ENCODE data around the gene RGS18. TPM values are rescaled to one million over a fixed set of nuclear protein-coding genes. Genes with fewer than 3 reads are reported as not detected.
"Not testable (repeated sequence)": the region's sequence is repeated elsewhere in the genome, so short reads cannot be mapped to it uniquely, and the experiment has no call there.

The RGS18 gene
- polyA plus RNA-seq, 3 donors, result 0.21 to 11.2 (median 2.4) TPM

DNA sequence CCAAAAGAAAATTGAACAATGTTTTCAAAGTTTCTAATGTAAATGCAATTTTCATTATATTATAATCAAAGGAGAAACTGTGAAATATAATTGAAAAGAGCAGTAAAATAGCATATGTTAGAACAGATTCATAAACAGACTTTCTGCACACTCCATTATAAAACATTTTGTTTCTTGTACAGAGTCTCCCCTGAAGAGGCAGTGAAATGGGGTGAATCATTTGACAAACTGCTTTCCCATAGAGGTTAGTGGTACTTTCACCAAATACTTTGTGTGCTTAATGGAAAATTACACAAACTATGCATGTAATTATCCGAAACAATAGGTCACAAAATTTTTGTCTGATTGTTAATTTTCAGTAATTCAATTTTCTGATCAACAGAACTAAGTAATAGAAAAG, 1.9 kb downstream of the RGS18 start:
- 53 to 78% (median 66%) methylated on average over 1 of the region's 1 CpG for WGBS, 3 donors
- H3K27ac ChIP-seq (ENCODE audit: low read depth, low read length), result no peak overlapping the region

- WGBS, 3 donors, result 58 to 93% (median 71%) methylated on average over 1 of the region's 1 CpG
- H3K27ac ChIP-seq (ENCODE audit: low read depth, low read length), result no peak overlapping the region
These were observed 3.7 kb downstream of the RGS18 start for GRCh38 chr1:192161976-192162375.

DNA sequence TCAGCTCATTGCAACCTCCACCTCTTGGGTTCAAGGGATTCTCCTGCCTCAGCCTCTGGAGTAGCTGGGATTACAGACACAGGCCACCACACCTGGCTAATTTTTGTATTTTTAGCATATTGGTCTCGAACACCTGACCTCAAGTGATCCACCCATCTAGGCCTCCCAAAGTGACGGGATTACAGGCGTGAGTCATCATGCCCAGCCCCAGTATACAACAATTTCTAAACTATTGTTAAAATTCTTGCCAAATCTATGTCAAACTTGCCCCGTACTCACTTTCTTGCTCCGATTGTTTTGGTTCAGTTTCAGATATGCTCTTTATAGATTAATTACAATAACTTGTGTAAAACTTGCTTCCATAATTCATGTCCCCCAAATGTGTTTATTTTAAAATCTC, 4.1 kb downstream of the RGS18 start:
- no peak overlapping the region for H3K27ac ChIP-seq (ENCODE audit: low read depth, low read length)
- 67 to 79% (median 76%) methylated on average over 5 of the region's 5 CpGs for WGBS, 3 donors

DNA sequence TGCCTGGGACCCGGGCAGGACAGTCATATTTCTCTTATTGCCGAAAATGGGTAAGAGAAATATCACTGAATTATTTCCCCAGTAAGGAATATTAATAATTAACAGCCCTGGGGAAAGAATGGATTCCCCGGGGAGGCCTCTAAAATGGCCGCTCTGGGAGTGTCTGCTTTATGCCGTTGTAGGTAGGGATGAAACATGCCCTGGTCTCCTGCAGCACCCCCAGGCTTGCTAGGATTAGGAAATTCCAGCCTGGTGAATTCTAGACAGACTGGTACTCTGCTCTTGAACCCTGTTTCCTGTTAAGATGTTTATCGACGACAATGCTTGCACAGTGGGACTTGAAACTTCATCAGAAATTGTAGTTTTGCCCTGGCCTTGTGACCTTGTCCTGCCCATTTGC, 6.7 kb downstream of the RGS18 start:
- not testable (repeated sequence) for H3K27ac ChIP-seq (ENCODE audit: low read depth, low read length)
- WGBS, 3 donors, result 72 to 89% (median 86%) methylated on average over 7 of the region's 7 CpGs

GRCh38 chr1:192167011-192167410, 8.7 kb downstream of the RGS18 start:
- no peak overlapping the region for H3K27ac ChIP-seq (ENCODE audit: low read depth, low read length)
- 78 to 91% (median 86%) methylated on average over 1 of the region's 1 CpG for WGBS, 3 donors

DNA sequence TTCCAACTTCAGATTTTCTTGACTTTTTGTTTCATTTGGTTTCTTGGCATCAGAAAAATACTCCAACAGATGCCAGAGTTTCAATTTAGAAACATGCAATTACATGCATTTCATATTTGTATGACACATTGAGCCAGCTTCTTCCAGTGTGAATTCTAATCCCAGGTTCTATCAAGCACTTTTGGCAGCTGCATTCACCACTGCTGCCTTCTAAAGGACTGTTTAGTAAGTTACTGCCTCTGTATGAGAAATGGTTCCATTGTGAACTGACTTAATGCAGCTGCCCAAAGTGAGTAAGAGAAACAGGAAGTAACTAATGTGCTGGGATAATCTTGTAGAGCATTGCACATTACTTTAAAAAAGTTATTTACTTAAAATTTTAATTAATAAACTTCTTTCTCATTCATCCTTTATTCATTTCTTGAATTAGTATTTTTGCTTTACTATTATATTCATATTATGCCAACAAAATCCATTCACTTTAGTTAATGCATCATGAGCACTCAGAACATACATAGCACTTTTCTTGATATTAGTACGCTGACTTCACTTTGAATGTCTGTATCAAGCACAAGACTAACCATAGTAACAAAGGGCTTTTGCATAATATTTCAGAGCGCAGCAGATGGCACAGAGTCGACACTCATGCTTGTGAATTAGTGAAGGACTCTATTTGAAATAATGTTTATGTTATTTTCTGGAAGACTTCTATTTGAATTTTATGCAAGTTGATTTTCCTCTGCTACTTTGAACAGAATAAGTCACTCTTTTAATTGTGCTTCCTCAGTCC, 9.8 kb downstream of the RGS18 start:
- 91 to 95% (median 92%) methylated on average over 3 of the region's 3 CpGs for WGBS, 3 donors
- H3K27ac ChIP-seq (ENCODE audit: low read depth, low read length), result no peak overlapping the region

- H3K27ac ChIP-seq (ENCODE audit: low read depth, low read length), result no peak overlapping the region
- WGBS, 3 donors, result 67 to 73% (median 68%) methylated on average over 4 of the region's 4 CpGs
These were observed 10.7 kb downstream of the RGS18 start for GRCh38 chr1:192168964-192169363.

- no peak overlapping the region for H3K27ac ChIP-seq (ENCODE audit: low read depth, low read length)
- 27 to 33% (median 31%) methylated on average over 6 of the region's 6 CpGs for WGBS, 3 donors
These were observed 12.1 kb downstream of the RGS18 start for GRCh38 chr1:192170196-192170984.

- WGBS, 3 donors, result 69 to 75% (median 72%) methylated on average over 3 of the region's 3 CpGs
- no peak overlapping the region for H3K27ac ChIP-seq (ENCODE audit: low read depth, low read length)
These were observed 12.9 kb downstream of the RGS18 start for GRCh38 chr1:192171123-192171522.

GRCh38 chr1:192175971-192176370, 17.7 kb downstream of the RGS18 start:
- H3K27ac ChIP-seq (ENCODE audit: low read depth, low read length), result no peak overlapping the region
- WGBS, 3 donors, result 77 to 91% (median 91%) methylated on average over 2 of the region's 2 CpGs

DNA sequence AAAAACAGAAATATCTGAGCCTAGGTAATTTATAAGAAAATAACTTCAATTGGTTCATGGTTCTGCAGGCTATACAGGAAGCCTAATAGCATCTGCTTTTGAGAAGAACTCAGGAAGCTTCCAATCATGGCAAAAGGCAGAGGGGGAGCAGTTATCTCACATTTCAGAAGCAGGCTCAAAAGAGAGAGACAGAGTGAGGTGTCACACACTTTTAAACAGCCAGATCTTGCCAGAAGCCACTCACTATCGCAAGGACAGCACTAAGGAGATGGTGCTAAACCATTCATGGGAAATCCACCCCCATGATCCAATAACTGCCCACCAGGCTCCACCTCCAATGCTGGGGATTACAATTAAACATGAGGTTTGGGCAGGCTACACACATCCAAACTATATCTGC, 25.5 kb downstream of the RGS18 start:
- no peak overlapping the region for H3K27ac ChIP-seq (ENCODE audit: low read depth, low read length)
- WGBS, 3 donors, result 71 to 94% (median 92%) methylated on average over 1 of the region's 1 CpG

DNA sequence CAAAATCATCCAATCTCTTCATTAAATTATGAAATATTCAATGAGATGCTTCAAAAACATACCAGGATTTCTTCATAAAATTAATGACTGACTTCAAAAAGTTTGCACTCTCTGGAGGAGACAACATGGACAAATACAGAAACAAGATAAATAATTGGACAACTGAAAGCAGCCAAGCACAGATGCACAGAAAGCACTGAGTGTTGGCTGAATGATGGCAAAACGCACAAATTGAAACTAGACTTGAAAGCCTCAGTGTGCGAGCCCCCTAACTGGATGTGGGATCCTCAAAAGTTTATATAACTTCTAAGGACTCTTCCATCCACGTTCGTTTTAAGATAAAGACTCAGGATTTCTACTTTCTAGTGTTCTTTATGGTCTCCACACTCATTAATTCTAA, 27.9 kb downstream of the RGS18 start:
- H3K27ac ChIP-seq (ENCODE audit: low read depth, low read length), result no peak overlapping the region
- 70 to 75% (median 72%) methylated on average over 4 of the region's 4 CpGs for WGBS, 3 donors

GRCh38 chr1:192190066-192190465, 31.8 kb downstream of the RGS18 start:
- 75 to 84% (median 82%) methylated on average over 2 of the region's 2 CpGs for WGBS, 3 donors
- H3K27ac ChIP-seq (ENCODE audit: low read depth, low read length), result no peak overlapping the region

DNA sequence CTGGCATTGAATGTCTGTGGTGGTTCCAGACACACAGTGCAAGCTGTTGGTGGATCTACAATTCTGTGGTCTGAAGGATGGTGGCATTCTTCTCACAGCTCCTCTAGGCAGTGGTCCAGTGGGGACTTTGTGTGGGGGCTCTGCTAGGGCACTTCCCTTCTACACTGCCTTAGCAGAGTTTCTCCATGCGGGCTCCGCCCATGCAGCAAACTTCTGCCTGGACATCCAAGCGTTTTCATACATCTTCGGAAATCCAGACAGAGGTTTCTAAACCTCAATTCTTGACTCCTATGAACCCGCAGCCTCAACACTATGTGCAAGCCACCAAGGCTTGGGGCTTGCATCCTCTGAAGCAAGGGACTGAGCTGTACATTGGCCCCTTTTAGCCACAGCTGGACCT, 43.0 kb downstream of the RGS18 start:
- 88 to 93% (median 91%) methylated on average over 5 of the region's 5 CpGs for WGBS, 3 donors
- no peak overlapping the region for H3K27ac ChIP-seq (ENCODE audit: low read depth, low read length)

DNA sequence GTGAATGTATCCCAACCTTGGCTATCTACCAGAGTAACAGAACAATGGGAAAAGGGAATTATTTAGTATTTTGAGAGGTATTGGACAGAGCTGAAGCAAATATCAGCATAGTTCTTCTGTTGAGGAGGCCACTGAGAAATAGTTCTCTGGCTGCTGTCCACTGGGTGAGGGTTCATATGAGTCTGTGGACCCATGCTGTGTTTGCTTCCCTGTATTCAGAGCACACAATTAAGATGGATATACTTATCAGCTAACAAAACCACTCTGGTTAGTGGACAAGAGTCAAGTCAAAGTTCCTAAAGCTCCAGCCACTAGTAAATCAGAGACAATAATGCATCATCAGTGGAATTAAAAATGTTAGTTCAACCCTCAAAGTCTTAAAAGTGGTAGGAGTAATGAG, 66.1 kb downstream of the RGS18 start:
- H3K27ac ChIP-seq (ENCODE audit: low read depth, low read length), result no peak overlapping the region

- H3K27ac ChIP-seq (ENCODE audit: low read depth, low read length), result no peak overlapping the region
These were observed 66.6 kb downstream of the RGS18 start for GRCh38 chr1:192224846-192225245.

GRCh38 chr1:192225266-192225665, 67.0 kb downstream of the RGS18 start:
- WGBS, 3 donors, result 77 to 93% (median 84%) methylated on average over 2 of the region's 2 CpGs
- H3K27ac ChIP-seq (ENCODE audit: low read depth, low read length), result no peak overlapping the region

- 62 to 74% (median 64%) methylated on average over 3 of the region's 3 CpGs for WGBS, 3 donors
- no peak overlapping the region for H3K27ac ChIP-seq (ENCODE audit: low read depth, low read length)
These were observed 67.4 kb downstream of the RGS18 start for GRCh38 chr1:192225703-192226102.

- WGBS, 3 donors, result 79 to 90% (median 86%) methylated on average over 5 of the region's 5 CpGs
- no peak overlapping the region for H3K27ac ChIP-seq (ENCODE audit: low read depth, low read length)
These were observed 69.1 kb downstream of the RGS18 start for GRCh38 chr1:192227330-192227729.

DNA sequence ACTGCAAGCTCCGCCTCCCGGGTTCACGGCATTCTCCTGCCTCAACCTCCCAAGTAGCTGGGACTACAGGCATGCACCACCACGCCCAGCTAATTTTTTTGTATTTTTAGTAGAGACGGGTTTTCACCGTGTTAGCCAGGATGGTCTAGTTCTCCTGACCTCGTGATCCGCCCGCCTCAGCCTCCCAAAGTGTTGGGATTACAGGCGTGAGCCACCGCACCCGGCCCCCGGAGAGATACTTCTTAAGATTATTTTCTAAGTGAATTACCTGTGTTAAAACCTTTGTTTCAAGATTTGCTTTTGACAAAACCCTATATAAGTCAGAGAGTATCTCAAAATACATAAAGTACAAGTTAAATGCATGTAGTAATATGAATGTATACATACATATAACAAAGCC, 69.7 kb downstream of the RGS18 start:
- WGBS, 3 donors, result 92 to 95% (median 92%) methylated on average over 13 of the region's 13 CpGs
- not testable (repeated sequence) for H3K27ac ChIP-seq (ENCODE audit: low read depth, low read length)
